GM13976 (cell line): ENCODE data around the gene PALM.

Experiments used
- DNase-seq: peaks from one replicate; pipeline ENCODE4 v3.0.0; 2012; ENCODE audit warnings: low spot score
- in situ Hi-C: fragments of 300-500 bp; cut with MboI; formaldehyde crosslinking; loops from one replicate; pipeline ENCODE4 v1.12.0; 2022; ENCODE audit warnings: low sequenced_read_pairs, mixed read lengths, inconsistent platforms; ENCODE audit not compliant: unreplicated experiment
- TF ChIP-seq, protein P1 (sequence below): IDR thresholded peaks from 2 replicates; pipeline ENCODE4 v1.5.1; 2012; ENCODE audit warnings: borderline replicate concordance, mild to moderate bottlenecking; ENCODE audit not compliant: insufficient read depth; ENCODE audit errors: extremely low read depth, missing control alignments, control extremely low read depth

The PALM gene

DNA sequence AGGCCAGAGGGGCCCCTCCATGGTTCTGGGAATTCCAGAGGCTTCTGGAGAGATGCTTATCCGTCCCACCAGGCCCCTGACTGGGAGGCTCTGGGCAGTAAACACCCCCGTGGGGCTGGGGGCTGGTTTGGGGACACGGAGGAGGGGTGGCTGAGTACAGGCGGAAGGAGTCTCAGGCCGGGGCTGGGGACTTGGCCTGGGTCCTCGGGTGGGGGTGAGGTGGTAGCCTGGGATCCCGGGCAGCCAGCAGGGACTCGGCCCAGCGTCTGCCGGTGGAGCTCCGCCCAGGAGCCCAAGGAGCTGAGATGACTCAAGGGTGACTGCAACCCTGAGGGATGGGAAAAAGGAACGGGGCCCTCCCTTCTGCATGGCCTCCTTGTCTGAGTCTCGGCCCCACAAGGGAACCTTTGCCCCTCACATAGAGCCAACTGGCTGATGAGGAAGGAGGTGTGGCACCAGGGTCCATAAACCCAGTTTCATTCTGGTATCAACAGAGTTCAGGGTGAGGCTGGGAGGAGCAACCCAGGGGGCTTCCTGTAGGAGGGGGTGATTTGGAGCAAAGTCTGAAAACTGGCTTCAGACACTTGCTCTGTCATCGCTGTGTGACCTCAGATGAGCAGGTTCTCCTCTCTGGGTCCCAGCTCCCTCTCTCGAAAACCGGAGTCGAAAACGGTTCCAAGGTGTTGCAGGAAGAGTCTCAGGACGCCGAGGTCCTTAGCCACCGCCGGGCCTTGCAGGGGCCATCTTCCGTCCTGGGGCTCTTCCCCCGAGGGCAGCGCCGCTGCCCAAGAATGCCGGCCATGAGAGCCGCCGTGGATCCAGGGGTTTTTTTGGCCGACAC is 43.0 kb downstream of the PALM start:
- DNase-seq, result no peak
- TF ChIP-seq, protein P1, sequence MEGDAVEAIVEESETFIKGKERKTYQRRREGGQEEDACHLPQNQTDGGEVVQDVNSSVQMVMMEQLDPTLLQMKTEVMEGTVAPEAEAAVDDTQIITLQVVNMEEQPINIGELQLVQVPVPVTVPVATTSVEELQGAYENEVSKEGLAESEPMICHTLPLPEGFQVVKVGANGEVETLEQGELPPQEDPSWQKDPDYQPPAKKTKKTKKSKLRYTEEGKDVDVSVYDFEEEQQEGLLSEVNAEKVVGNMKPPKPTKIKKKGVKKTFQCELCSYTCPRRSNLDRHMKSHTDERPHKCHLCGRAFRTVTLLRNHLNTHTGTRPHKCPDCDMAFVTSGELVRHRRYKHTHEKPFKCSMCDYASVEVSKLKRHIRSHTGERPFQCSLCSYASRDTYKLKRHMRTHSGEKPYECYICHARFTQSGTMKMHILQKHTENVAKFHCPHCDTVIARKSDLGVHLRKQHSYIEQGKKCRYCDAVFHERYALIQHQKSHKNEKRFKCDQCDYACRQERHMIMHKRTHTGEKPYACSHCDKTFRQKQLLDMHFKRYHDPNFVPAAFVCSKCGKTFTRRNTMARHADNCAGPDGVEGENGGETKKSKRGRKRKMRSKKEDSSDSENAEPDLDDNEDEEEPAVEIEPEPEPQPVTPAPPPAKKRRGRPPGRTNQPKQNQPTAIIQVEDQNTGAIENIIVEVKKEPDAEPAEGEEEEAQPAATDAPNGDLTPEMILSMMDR, result no peak
- in situ Hi-C loops, result no loop called here

DNA sequence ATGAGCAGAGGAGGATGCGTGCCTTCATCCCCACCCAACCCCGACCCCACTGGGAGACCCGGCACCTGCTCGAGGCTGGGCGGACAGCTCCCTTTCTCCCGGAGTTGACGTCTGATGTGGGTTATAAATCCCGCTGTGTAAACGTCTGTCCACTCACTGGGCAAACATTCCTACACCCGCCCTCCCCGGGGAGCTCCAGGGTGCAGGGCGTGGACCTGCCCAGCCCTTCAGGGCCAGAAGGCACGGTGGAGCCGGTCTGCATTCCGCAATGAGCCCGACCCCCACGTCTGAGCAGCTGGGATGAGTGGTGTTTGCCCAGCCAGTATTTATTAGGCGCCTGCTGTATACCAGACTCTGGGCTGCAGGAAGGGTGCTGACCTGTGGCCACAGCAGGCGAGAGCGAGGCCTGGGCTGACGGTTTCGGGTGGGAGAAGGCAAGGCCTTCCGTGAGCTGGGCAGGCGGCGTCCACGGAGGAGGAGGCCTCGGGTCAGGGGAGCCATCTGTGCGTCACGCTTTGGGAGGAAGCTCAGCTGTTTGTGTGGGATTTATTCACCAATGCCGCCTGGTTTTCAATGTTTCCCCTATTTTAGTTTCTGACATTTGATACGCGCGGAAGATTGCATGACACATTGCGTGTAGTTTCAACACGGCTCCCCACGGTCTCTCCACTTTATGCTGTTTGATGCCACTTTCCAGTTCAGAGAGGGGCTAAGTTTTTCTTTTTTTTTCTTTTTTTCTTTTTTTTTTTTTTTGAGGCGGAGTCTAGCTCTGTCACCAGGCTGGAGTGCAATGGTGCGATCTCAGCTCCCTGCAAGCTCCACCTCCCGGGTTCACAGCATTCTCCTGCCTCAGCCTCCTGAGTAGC is 44.1 kb downstream of the PALM start:
- TF ChIP-seq, protein P1, result no peak
- no peak for DNase-seq
- in situ Hi-C loops, result no loop called here

DNA sequence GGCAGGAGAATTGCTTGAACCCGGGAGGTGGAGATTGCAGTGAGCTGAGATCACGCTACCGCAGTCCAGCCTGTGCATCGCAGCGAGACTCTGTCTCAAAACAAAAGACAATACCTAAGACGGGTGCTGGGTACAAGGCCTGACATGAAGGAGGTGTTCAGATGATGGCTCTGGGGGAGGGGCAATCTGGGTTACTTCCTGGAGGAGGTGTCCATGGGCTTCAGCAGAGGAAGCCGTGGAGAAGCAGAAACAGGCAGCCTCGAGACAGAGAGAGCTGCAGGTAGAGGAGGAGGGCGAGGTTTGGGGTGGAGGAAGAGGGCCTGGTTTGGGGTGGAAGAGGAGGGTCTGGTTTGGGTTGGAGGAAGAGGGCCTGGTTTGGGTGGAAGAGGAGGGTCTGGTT is 45.8 kb downstream of the PALM start:
- in situ Hi-C loops, result no loop called here
- TF ChIP-seq, protein P1, result no peak

DNA sequence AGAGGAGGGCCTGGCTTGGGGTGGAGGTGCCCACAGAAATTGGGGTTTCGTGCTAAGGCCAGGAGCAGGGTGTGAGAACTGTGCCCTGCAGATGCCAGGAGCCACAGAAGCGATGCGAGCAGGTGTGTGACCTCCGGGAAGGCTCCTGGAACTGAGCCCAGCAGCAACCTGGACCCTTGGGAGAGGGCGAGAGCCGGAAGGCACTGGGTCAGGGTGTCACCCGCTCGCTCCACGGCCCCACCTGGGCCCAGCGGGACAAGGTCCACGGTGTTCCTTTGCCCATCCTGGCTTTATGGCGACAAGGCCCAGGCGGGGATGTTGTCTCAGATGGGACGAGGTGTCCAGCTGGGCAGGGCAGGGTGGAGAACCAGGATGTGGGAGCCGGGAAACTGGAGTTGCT is 46.3 kb downstream of the PALM start:
- DNase-seq, result no peak
- TF ChIP-seq, protein P1, result no peak
- in situ Hi-C loops, result no loop called here

More for the DNA sequence above, 45.8 kb downstream of the PALM start:
- no peak for DNase-seq

DNA sequence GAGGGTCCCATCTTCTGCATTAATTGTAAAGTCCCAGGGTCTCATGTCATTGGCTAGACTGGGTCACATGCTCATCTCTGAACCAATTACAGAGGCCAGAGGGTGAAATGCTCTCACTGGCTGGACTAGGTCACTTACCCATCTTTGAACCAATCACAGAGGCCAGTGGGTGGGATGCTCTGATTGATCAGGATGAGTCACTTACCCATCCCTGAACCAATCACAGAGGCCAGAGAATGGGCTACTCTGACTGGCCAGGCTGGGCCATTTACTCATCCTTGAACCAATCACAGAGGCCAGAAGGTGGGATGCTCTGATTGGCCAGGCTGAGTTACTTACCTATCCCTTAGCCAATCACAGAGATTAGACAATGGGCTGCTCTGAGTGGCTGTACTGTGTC is 47.5 kb downstream of the PALM start:
- TF ChIP-seq, protein P1, result no peak
- no peak for DNase-seq
- in situ Hi-C loops, result no loop called here

DNA sequence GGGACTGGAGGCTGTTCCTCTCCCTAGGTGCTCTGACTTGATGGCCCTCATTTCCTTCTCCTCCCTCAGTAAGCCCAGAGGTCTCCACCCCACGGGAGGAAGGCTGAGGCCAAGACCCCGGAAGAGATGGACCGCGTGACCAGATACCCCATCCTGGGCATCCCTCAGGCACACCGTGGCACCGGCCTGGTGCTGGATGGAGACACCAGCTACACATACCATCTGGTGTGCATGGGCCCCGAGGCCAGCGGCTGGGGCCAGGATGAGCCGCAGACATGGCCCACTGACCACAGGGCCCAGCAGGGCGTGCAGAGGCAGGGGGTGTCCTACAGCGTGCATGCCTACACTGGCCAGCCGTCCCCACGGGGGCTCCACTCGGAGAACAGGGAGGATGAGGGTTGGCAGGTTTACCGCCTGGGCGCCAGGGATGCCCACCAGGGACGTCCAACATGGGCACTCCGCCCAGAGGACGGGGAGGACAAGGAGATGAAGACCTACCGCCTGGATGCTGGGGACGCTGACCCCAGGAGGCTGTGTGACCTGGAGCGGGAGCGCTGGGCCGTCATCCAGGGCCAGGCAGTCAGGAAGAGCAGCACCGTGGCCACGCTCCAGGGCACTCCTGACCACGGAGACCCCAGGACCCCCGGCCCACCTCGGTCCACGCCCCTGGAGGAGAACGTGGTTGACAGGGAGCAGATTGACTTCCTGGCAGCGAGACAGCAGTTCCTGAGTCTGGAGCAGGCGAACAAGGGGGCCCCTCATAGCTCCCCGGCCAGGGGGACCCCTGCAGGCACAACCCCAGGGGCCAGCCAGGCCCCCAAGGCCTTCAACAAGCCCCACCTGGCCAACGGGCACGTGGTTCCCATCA is 48.3 kb downstream of the PALM start:
- no peak for DNase-seq
- in situ Hi-C loops, result no loop called here
- TF ChIP-seq, protein P1, result no peak
